Measurements from ENCODE around the gene EPHA2. TPM values are rescaled to one million over a fixed set of nuclear protein-coding genes. Genes with fewer than 3 reads are reported as not detected.
A peak's percentile ranks its signal among the peaks of the same experiment; 100 is the strongest.

Gene EPHA2
- total RNA-seq, 1 donor from 2014 or later = 7.6 TPM

GRCh38 chr1:16153096-16153998 is 2.5 kb downstream of the EPHA2 start:
- intact Hi-C loops (cut with micrococcal nuclease) = no loop called here
- no peak for DNase-seq
- ATAC-seq = no peak

GRCh38 chr1:16152481-16153087 is 3.3 kb downstream of the EPHA2 start:
- DNase-seq = peak; percentile 60
- intact Hi-C loops (cut with micrococcal nuclease) = no loop called here
- no peak for ATAC-seq

- intact Hi-C loops (cut with micrococcal nuclease) = no loop called here
- ATAC-seq (no peak), DNase-seq (no peak)
Observed at GRCh38 chr1:16151995-16152384, 3.9 kb downstream of the EPHA2 start.

- DNase-seq (no peak), ATAC-seq (no peak)
- intact Hi-C loops (cut with micrococcal nuclease) = no loop called here
Observed at GRCh38 chr1:16151196-16151994, 4.5 kb downstream of the EPHA2 start.

GRCh38 chr1:16150508-16150907 is 5.4 kb downstream of the EPHA2 start:
- ATAC-seq (no peak), DNase-seq (no peak)
- intact Hi-C loops (cut with micrococcal nuclease) = no loop called here

- intact Hi-C loops (cut with micrococcal nuclease) = no loop called here
- no peak for DNase-seq
- ATAC-seq = no peak
Observed at GRCh38 chr1:16149702-16150488, 6.0 kb downstream of the EPHA2 start.

GRCh38 chr1:16149146-16149545 is 6.7 kb downstream of the EPHA2 start:
- intact Hi-C loops (cut with micrococcal nuclease) = no loop called here
- DNase-seq = no peak
- no peak for ATAC-seq

- DNase-seq = no peak
- ATAC-seq = no peak
- intact Hi-C loops (cut with micrococcal nuclease) = no loop called here
Observed at GRCh38 chr1:16148329-16149092, 7.4 kb downstream of the EPHA2 start.

- no peak for ATAC-seq
- DNase-seq = no peak
- intact Hi-C loops (cut with micrococcal nuclease) = no loop called here
Observed at GRCh38 chr1:16147156-16147926, 8.5 kb downstream of the EPHA2 start.

- DNase-seq (peak; percentile 84), ATAC-seq (peak; percentile 63)
- intact Hi-C loops (cut with micrococcal nuclease) = no loop called here
Observed at GRCh38 chr1:16146279-16147155, 9.4 kb downstream of the EPHA2 start.

- peak; percentile 74 for ATAC-seq
- intact Hi-C loops (cut with micrococcal nuclease) = no loop called here
Observed at GRCh38 chr1:16145662-16146278, 10.1 kb downstream of the EPHA2 start.

GRCh38 chr1:16145030-16145661 is 10.7 kb downstream of the EPHA2 start:
- intact Hi-C loops (cut with micrococcal nuclease) = no loop called here
- DNase-seq = peak; percentile 94

More at GRCh38 chr1:16145662-16146278, 10.1 kb downstream of the EPHA2 start:
- DNase-seq = peak; percentile 92

GRCh38 chr1:16144325-16145029 is 11.4 kb downstream of the EPHA2 start:
- DNase-seq (no peak), ATAC-seq (no peak)
- intact Hi-C loops (cut with micrococcal nuclease) = no loop called here

More at GRCh38 chr1:16145030-16145661, 10.7 kb downstream of the EPHA2 start:
- ATAC-seq = peak; percentile 73

GRCh38 chr1:16143566-16144324 is 12.1 kb downstream of the EPHA2 start:
- intact Hi-C loops (cut with micrococcal nuclease) = no loop called here
- DNase-seq = peak; percentile 83
- ATAC-seq = peak; percentile 63

Data from left ventricle myocardium superior (tissue), 1 donor.